HCT116 (cell line): Measurements from ENCODE around the gene RCOR3.

ENCODE experiments used
- CTCF ChIP-seq, 3 experiments: fragments of 200-600 bp in 1 of 3; sonication (generic) in 1 of 3; IDR thresholded peaks in 2 of 3; conservative IDR thresholded peaks in 1 of 3; 2 replicates each; pipeline ENCODE4 v1.5.1; 2012 to 2017; ENCODE audit warnings: low read depth in 2 of 3, low read length in 2 of 3, antibody characterized with exemption in 1 of 3, borderline replicate concordance in 1 of 3, control low read depth in 1 of 3, mild to moderate bottlenecking in 1 of 3, mixed read lengths in 1 of 3, mixed run types in 1 of 3, moderate library complexity in 1 of 3; ENCODE audit not compliant: insufficient read depth in 1 of 3
- EZH2phosphoT487 ChIP-seq: fragments of 200-600 bp; IDR thresholded peaks from 2 replicates; pipeline ENCODE4 v1.6.1; 2018; ENCODE audit warnings: antibody characterized with exemption, borderline replicate concordance
- MAX ChIP-seq: IDR thresholded peaks from 2 replicates; pipeline ENCODE4 v1.6.1; 2012
- POLR2A ChIP-seq: IDR thresholded peaks from 2 replicates; pipeline ENCODE4 v1.7.0; 2011; ENCODE audit warnings: borderline replicate concordance; ENCODE audit not compliant: insufficient read depth, insufficient read length; ENCODE audit errors: extremely low read depth

GRCh38 chr1:211258756-211259637 lies at the start of gene RCOR3:
- peak; percentile 33 to 51 (median 49); a peak in 5 of 6 replicates for TF ChIP-seq CTCF (IDR thresholded peaks at IDR 0.05 in 2 of 3, conservative IDR thresholded peaks at IDR 0.05 in 1 of 3; ENCODE audit: borderline replicate concordance in 1 of 3, insufficient read depth in 1 of 3, low read depth in 2 of 3, low read length in 2 of 3)
- TF ChIP-seq MAX: peak; percentile 93
- no peak for TF ChIP-seq EZH2phosphoT487
- TF ChIP-seq POLR2A: peak; percentile 12
